Memory B cell (primary cell): ENCODE measurements around the gene REG1A.

ENCODE experiments used
- ATAC-seq: fragments of 150-1000 bp; cut with Tn5 transposase; 2 replicates; pipeline ENCODE4 v1.10.0; 2021; ENCODE audit warnings: low read depth, mild to moderate bottlenecking, moderate library complexity
- DNase-seq, 2 donors: peaks; one replicate each; pipeline ENCODE4 v3.0.0; 2022; ENCODE audit warnings: low spot score in 2 of 2
- H3K27ac Mint-ChIP-seq: one replicate; pipeline ENCODE4 v1.8.0; 2022; ENCODE audit warnings: mild to moderate bottlenecking, moderate library complexity, mixed read lengths
- H3K27me3 Mint-ChIP-seq: one replicate; pipeline ENCODE4 v1.8.0; 2022; ENCODE audit warnings: mixed read lengths
- H3K36me3 Mint-ChIP-seq: one replicate; pipeline ENCODE4 v1.8.0; 2022; ENCODE audit warnings: mild to moderate bottlenecking, mixed read lengths
- H3K4me1 Mint-ChIP-seq: one replicate; pipeline ENCODE4 v1.8.0; 2022; ENCODE audit warnings: mixed read lengths
- H3K4me3 Mint-ChIP-seq: one replicate; pipeline ENCODE4 v1.8.0; 2022; ENCODE audit warnings: mild to moderate bottlenecking, moderate library complexity, mixed read lengths
- H3K9me3 Mint-ChIP-seq: one replicate; pipeline ENCODE4 v1.8.0; 2022; ENCODE audit warnings: mixed read lengths

The REG1A gene, protein sequence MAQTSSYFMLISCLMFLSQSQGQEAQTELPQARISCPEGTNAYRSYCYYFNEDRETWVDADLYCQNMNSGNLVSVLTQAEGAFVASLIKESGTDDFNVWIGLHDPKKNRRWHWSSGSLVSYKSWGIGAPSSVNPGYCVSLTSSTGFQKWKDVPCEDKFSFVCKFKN

DNA sequence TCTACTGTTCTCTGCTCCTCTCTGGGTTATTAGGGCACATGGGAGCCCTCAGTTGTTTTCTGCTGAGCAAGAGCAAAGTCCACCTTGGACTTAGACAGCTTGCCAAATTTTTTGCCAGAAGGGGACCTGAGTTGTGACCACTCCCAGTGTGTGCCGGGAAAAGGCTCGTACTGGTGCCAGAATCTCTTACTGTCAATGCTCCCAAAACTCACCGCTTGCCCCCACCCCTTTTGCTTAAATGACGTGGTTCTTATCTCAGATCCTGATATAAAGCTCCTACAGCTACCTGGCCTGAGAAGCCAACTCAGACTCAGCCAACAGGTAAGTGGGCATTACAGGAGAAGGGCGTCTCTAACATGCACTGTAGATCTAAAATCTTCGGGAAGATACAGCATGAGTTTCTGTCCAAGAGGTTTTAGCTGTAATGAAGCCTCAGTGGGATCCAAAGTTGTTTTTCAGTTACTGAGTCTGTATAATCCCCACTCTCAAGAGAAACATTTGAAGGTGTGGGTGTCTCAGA is at the start of gene REG1A:
TSS of gene REG1A (plus strand) at position 295 of the 520 bp plus-strand sequence. CDS start 374 bp downstream, outside the sequence.
- Mint-ChIP-seq H3K27ac (no peak within 1 kb of the TSS), H3K4me1 (no peaks in the 10 kb centered on the region), H3K27me3 (no peaks in the 10 kb centered on the region), H3K4me3 (no peak within 1 kb of the TSS), H3K9me3 (no peaks in the 10 kb centered on the region), H3K36me3 (no peaks in the 10 kb centered on the region)
- DNase-seq, result no peak
- no peak for ATAC-seq

DNA sequence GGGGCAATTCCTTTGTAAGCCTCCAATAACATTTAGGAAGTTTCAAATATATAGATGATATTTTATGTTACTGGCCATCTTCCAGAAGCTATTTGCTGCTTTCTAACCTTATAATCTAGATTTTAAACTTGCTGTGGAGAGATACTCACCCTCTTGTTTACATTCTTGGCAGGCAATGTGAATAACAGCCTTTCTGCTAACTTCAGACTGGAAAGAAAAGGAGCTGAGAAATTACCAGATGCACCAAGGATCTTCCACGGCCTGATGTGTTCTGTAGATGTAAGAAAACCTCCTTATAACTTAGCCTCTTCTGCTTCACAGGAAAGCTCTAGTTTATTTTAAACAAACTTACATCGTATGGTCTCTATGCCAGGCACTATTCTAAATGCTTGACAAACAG is 49.2 kb upstream of the REG1A start:
- ATAC-seq (no peak), DNase-seq (no peak)
- H3K9me3 Mint-ChIP-seq, result peaks cover 11% of the 10 kb centered on the region
- no peak overlapping the region for H3K27ac Mint-ChIP-seq
- no peaks in the 10 kb centered on the region for H3K36me3 Mint-ChIP-seq
- H3K4me1 Mint-ChIP-seq, result no peaks in the 10 kb centered on the region
- H3K27me3 Mint-ChIP-seq, result no peaks in the 10 kb centered on the region
- no peak overlapping the region for H3K4me3 Mint-ChIP-seq

- H3K9me3 Mint-ChIP-seq, result peaks cover 5% of the 10 kb centered on the region
- H3K4me1 Mint-ChIP-seq, result no peaks in the 10 kb centered on the region
- DNase-seq (no peak), ATAC-seq (no peak)
- H3K27me3 Mint-ChIP-seq, result peaks cover 1% of the 10 kb centered on the region
- no peaks in the 10 kb centered on the region for H3K36me3 Mint-ChIP-seq
- no peak overlapping the region for H3K4me3 Mint-ChIP-seq
- H3K27ac Mint-ChIP-seq, result no peak overlapping the region
Observed at GRCh38 chr2:79082987-79083386, 37.3 kb upstream of the REG1A start.

DNA sequence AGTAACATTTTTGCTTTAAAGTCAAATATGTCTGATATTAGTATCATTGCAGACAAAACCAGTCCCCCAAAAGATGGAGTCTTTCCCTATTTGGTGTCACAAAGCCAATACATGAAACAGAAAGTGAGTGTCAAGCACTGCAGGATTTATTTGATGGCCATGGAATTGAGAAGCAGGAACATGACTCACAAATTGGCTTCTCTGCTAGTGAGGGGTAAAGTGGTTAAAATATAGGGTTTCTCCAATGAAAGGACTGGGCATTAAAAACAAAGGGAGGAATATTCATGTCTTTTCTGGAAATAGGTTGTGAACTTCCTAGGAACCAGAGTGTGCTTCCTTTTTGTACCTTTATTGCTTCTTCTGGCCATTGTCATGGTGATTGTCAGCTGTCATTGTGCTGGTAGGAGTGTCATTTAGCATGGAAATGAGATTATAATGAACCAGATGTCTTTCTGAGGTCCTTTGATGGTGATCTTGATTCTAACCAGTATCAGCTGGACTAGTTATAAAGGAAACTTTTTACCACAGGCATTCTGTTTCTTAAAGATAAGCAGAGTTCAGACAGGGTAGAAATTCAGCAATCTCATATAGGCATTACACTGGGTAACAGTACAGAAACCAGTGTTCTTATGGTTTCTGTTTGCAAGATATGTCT is 36.6 kb upstream of the REG1A start:
- no peak for ATAC-seq
- no peaks in the 10 kb centered on the region for H3K36me3 Mint-ChIP-seq
- H3K4me3 Mint-ChIP-seq, result no peak overlapping the region
- H3K27ac Mint-ChIP-seq, result no peak overlapping the region
- H3K9me3 Mint-ChIP-seq, result peaks cover 3% of the 10 kb centered on the region
- H3K27me3 Mint-ChIP-seq, result peaks cover 1% of the 10 kb centered on the region
- no peaks in the 10 kb centered on the region for H3K4me1 Mint-ChIP-seq
- DNase-seq, result no peak

- H3K4me3 Mint-ChIP-seq, result no peak overlapping the region
- H3K9me3 Mint-ChIP-seq, result peaks cover 2% of the 10 kb centered on the region
- H3K36me3 Mint-ChIP-seq, result no peaks in the 10 kb centered on the region
- H3K27me3 Mint-ChIP-seq, result peaks cover 1% of the 10 kb centered on the region
- DNase-seq, result no peak
- H3K27ac Mint-ChIP-seq, result no peak overlapping the region
- H3K4me1 Mint-ChIP-seq, result no peaks in the 10 kb centered on the region
- no peak for ATAC-seq
Observed at GRCh38 chr2:79084495-79085135, 35.7 kb upstream of the REG1A start.

DNA sequence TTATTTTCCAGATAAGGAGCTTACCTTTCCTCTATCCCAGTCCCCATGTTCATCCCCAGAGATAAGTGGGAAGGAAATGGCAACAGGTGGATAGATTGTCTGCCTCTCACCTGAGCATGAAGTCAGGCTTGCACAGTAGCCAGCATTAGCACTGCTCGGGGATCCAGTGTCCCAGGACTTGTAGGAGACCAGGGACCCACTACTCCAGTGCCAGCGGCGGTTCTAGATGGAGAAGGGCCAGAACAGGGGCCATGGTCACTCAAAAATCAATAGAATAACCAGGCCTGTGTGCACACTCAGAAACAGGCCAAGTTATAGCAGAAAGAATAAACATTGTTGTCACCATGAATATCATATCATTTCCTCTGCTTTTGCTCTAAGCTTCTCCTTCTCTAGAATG is 34.9 kb upstream of the REG1A start:
- no peak overlapping the region for H3K27ac Mint-ChIP-seq
- no peaks in the 10 kb centered on the region for H3K36me3 Mint-ChIP-seq
- H3K9me3 Mint-ChIP-seq, result peaks cover 3% of the 10 kb centered on the region
- H3K4me3 Mint-ChIP-seq, result no peak overlapping the region
- peaks cover 1% of the 10 kb centered on the region for H3K27me3 Mint-ChIP-seq
- no peaks in the 10 kb centered on the region for H3K4me1 Mint-ChIP-seq
- ATAC-seq (no peak), DNase-seq (no peak)

- Mint-ChIP-seq H3K27me3 (peaks cover 1% of the 10 kb centered on the region), H3K36me3 (no peaks in the 10 kb centered on the region), H3K27ac (no peak overlapping the region), H3K4me1 (no peaks in the 10 kb centered on the region), H3K4me3 (no peak overlapping the region), H3K9me3 (peaks cover 1% of the 10 kb centered on the region)
- no peak for ATAC-seq
- no peak for DNase-seq
Observed at GRCh38 chr2:79086255-79086654, 34.0 kb upstream of the REG1A start.

DNA sequence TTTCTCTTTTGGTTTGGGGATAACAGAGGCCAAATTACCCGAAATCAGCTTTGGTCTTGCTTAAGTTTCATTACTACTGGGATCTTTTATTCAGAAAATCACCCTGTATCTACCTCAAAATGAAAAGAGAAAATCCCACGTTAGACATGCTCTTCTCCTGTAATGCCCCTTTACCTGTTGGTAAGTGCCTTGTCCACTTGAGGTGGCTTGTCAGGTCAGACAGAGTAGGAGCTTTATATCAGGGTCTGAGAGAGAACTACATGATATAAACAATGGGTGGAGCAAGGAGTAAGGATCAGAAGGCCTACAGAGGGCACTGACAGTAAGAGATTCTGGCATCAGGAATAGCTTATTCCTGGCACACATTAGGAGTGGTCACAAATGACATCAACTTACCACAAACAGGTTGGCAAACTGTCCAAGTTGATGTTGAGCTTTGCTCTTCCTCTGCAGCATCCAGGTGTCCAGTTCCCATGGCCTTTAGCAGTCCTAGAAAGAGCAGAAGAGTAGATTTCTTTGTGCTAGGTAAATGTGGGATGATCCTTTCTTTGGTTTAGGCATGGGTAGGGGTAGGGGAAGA is 32.4 kb upstream of the REG1A start, which contains the start of gene REG1B:
TSS of gene REG1B (minus strand) at position 209 of the 580 bp plus-strand sequence. CDS start 381 bp downstream, outside the sequence.
- Mint-ChIP-seq H3K9me3 (peaks cover 1% of the 10 kb centered on the region), H3K27me3 (no peaks in the 10 kb centered on the region), H3K36me3 (no peaks in the 10 kb centered on the region), H3K27ac (no peak within 1 kb of the TSS), H3K4me3 (no peak within 1 kb of the TSS), H3K4me1 (no peaks in the 10 kb centered on the region)
- no peak for ATAC-seq
- no peak for DNase-seq

GRCh38 chr2:79090693-79091092 is 29.6 kb upstream of the REG1A start:
- Mint-ChIP-seq H3K36me3 (no peaks in the 10 kb centered on the region), H3K4me1 (no peaks in the 10 kb centered on the region), H3K4me3 (no peak overlapping the region), H3K27ac (no peak overlapping the region), H3K9me3 (peaks cover 1% of the 10 kb centered on the region), H3K27me3 (no peaks in the 10 kb centered on the region)
- DNase-seq (no peak), ATAC-seq (no peak)

DNA sequence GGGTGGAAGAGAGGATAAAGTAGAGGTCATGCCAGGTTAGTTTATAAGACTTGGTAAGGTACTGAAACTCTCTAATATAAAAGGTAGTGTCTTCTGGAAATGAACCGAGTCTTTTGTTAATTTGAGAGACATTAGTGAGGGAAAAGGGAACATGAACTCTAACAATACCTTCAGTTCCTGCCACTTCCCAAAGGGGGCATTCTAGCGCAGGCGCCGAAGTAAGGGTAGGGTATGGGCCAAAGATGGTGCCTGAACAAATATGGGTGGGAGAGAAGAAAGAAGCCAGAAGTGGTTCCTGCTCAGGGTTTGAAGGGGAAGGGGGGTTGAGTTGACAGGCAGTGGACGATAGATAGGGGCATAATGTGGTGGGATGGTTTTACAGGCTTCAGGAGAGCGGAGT is 22.4 kb upstream of the REG1A start:
- Mint-ChIP-seq H3K9me3 (peaks cover 8% of the 10 kb centered on the region), H3K27me3 (no peaks in the 10 kb centered on the region), H3K27ac (no peak overlapping the region)

DNA sequence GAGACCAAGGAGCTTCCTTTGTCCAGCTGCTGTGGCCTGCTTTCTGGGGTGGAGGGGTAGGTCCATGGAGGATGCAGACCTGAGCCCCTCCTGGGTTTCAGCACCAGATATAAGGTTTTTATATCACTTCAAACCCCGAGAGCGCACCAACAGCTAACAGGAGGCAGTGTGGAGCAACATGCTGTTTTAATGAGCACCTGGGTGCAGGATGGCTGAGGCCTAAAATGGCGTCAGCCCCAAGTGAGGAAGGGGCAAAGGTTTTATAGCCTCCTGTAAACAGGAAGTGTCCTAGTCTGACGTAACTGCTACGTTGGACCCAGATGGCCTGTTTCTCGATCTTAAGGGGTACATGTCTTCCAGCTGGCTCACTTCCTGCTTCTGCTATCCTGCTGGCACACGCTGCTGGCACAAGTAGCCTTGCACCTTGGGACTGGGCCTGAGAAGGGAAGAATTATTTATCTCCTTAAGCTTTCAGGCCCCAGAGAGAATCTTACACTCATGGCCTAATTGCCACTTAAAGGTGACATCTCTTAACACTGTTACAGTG is 21.1 kb upstream of the REG1A start:
- ATAC-seq, result no peak
- peaks cover 8% of the 10 kb centered on the region for H3K9me3 Mint-ChIP-seq

More for the DNA sequence above, 22.4 kb upstream of the REG1A start:
- no peak for ATAC-seq
- no peaks in the 10 kb centered on the region for H3K36me3 Mint-ChIP-seq
- no peak overlapping the region for H3K4me3 Mint-ChIP-seq
- no peak for DNase-seq
- H3K4me1 Mint-ChIP-seq, result no peaks in the 10 kb centered on the region

GRCh38 chr2:79100285-79100684 is 20.0 kb upstream of the REG1A start:
- no peak for DNase-seq
- H3K4me1 Mint-ChIP-seq, result no peaks in the 10 kb centered on the region
- H3K27ac Mint-ChIP-seq, result no peak overlapping the region
- peak; percentile 22 for ATAC-seq
- H3K4me3 Mint-ChIP-seq, result no peak overlapping the region
- no peaks in the 10 kb centered on the region for H3K36me3 Mint-ChIP-seq
- no peaks in the 10 kb centered on the region for H3K27me3 Mint-ChIP-seq
- peaks cover 8% of the 10 kb centered on the region for H3K9me3 Mint-ChIP-seq

More for the DNA sequence above, 21.1 kb upstream of the REG1A start:
- H3K4me3 Mint-ChIP-seq, result no peak overlapping the region
- H3K4me1 Mint-ChIP-seq, result no peaks in the 10 kb centered on the region
- no peaks in the 10 kb centered on the region for H3K36me3 Mint-ChIP-seq
- DNase-seq, result no peak
- no peaks in the 10 kb centered on the region for H3K27me3 Mint-ChIP-seq
- no peak overlapping the region for H3K27ac Mint-ChIP-seq

- no peak overlapping the region for H3K4me3 Mint-ChIP-seq
- H3K9me3 Mint-ChIP-seq, result peaks cover 8% of the 10 kb centered on the region
- H3K4me1 Mint-ChIP-seq, result no peaks in the 10 kb centered on the region
- no peaks in the 10 kb centered on the region for H3K27me3 Mint-ChIP-seq
- no peaks in the 10 kb centered on the region for H3K36me3 Mint-ChIP-seq
- DNase-seq (no peak), ATAC-seq (no peak)
- H3K27ac Mint-ChIP-seq, result no peak overlapping the region
Observed at GRCh38 chr2:79101024-79101423, 19.3 kb upstream of the REG1A start.

DNA sequence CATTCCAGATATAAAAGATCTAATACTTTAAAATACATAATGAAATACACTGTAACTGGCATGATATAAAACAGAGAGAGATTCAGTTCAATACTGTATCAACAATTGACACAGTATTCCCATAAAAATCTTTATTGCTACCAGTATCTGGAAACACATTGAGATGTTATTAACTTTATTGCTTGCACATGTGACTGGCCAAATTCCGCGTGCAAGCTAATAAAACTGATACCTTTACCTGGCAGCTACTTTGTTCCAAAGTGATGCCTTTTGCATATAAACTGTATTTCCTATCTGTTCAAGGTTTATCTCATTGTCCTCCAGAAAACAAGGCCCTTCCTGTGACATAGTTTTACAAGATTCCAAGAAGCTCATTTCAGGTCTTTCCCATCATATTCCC is 17.1 kb upstream of the REG1A start:
- Mint-ChIP-seq H3K9me3 (peaks cover 3% of the 10 kb centered on the region), H3K27ac (no peak overlapping the region), H3K27me3 (no peaks in the 10 kb centered on the region), H3K36me3 (no peaks in the 10 kb centered on the region), H3K4me1 (no peaks in the 10 kb centered on the region), H3K4me3 (no peak overlapping the region)
- no peak for ATAC-seq
- DNase-seq, result no peak
